Measurements from ENCODE around the gene LRRC27.

LRRC27 gene

GRCh38 chr10:132410779-132411532 lies 79.0 kb downstream of the LRRC27 start:
- Histone ChIP-seq H3K36me3 (replicated peaks; ENCODE audit: low read depth, low read length) (peaks cover 3% of the 10 kb centered on the region), H3K27me3 (ENCODE audit: low read depth, low read length) (no peaks in the 10 kb centered on the region), H3K9me3 (ENCODE audit: insufficient read depth, low read length) (no peaks in the 10 kb centered on the region), H3K9ac (ENCODE audit: low read length) (no peak overlapping the region), H3K27ac (ENCODE audit: low read length) (no peak overlapping the region), H3K4me2 (ENCODE audit: low read length) (no peak overlapping the region), H3K79me2 (ENCODE audit: low read length) (no peaks in the 10 kb centered on the region), H3K4me3 (ENCODE audit: low read length) (no peak overlapping the region), H3K4me1 (ENCODE audit: low read length) (no peaks in the 10 kb centered on the region), H2AFZ (ENCODE audit: low read depth, low read length) (no peak overlapping the region), H4K20me1 (ENCODE audit: insufficient read depth, low read length) (no peaks in the 10 kb centered on the region)
- TF ChIP-seq CTCF (IDR thresholded peaks at IDR 0.05; ENCODE audit: low read depth, low read length) (no peak), EZH2phosphoT487 (IDR thresholded peaks at IDR 0.05; ENCODE audit: low read depth) (no peak)

- no peaks in the 10 kb centered on the region for H3K4me1 ChIP-seq (ENCODE audit: low read length)
- peaks cover 3% of the 10 kb centered on the region for H3K36me3 ChIP-seq (replicated peaks; ENCODE audit: low read depth, low read length)
- H3K27ac ChIP-seq (ENCODE audit: low read length), result no peak overlapping the region
- no peaks in the 10 kb centered on the region for H3K79me2 ChIP-seq (ENCODE audit: low read length)
- H4K20me1 ChIP-seq (ENCODE audit: insufficient read depth, low read length), result no peaks in the 10 kb centered on the region
- H3K4me3 ChIP-seq (ENCODE audit: low read length), result no peak overlapping the region
- H3K27me3 ChIP-seq (ENCODE audit: low read depth, low read length), result no peaks in the 10 kb centered on the region
- no peak for TF ChIP-seq EZH2phosphoT487 (IDR thresholded peaks at IDR 0.05; ENCODE audit: low read depth)
- TF ChIP-seq CTCF (IDR thresholded peaks at IDR 0.05; ENCODE audit: low read depth, low read length), result no peak
- no peak overlapping the region for H2AFZ ChIP-seq (ENCODE audit: low read depth, low read length)
- H3K9ac ChIP-seq (ENCODE audit: low read length), result no peak overlapping the region
- no peaks in the 10 kb centered on the region for H3K9me3 ChIP-seq (ENCODE audit: insufficient read depth, low read length)
- no peak overlapping the region for H3K4me2 ChIP-seq (ENCODE audit: low read length)
Observed at GRCh38 chr10:132411561-132412253, 79.7 kb downstream of the LRRC27 start.

- Histone ChIP-seq H3K4me2 (ENCODE audit: low read length) (no peak overlapping the region), H3K27ac (ENCODE audit: low read length) (no peak overlapping the region), H3K9ac (ENCODE audit: low read length) (no peak overlapping the region), H3K36me3 (replicated peaks; ENCODE audit: low read depth, low read length) (peaks cover 3% of the 10 kb centered on the region), H3K79me2 (ENCODE audit: low read length) (no peaks in the 10 kb centered on the region), H4K20me1 (ENCODE audit: insufficient read depth, low read length) (no peaks in the 10 kb centered on the region), H2AFZ (ENCODE audit: low read depth, low read length) (no peak overlapping the region), H3K4me3 (ENCODE audit: low read length) (no peak overlapping the region), H3K4me1 (ENCODE audit: low read length) (no peaks in the 10 kb centered on the region), H3K27me3 (ENCODE audit: low read depth, low read length) (no peaks in the 10 kb centered on the region), H3K9me3 (ENCODE audit: insufficient read depth, low read length) (no peaks in the 10 kb centered on the region)
- TF ChIP-seq CTCF (IDR thresholded peaks at IDR 0.05; ENCODE audit: low read depth, low read length) (no peak), EZH2phosphoT487 (IDR thresholded peaks at IDR 0.05; ENCODE audit: low read depth) (no peak)
Observed at GRCh38 chr10:132412316-132413192, 80.6 kb downstream of the LRRC27 start.

All from OCI-LY3 (cell line).